HCT116 (cell line): ENCODE data around the gene INPP4A.

Experiments used
- CEBPB ChIP-seq: IDR thresholded peaks from 2 replicates; pipeline ENCODE4 v1.6.1; 2012; ENCODE audit warnings: low read depth
- CTCF ChIP-seq, 3 experiments: fragments of 200-600 bp in 1 of 3; sonication (generic) in 1 of 3; IDR thresholded peaks in 2 of 3; conservative IDR thresholded peaks in 1 of 3; 2 replicates each; pipeline ENCODE4 v1.5.1; 2012 to 2017; ENCODE audit warnings: low read depth in 2 of 3, low read length in 2 of 3, antibody characterized with exemption in 1 of 3, borderline replicate concordance in 1 of 3, control low read depth in 1 of 3, mild to moderate bottlenecking in 1 of 3, mixed read lengths in 1 of 3, mixed run types in 1 of 3, moderate library complexity in 1 of 3; ENCODE audit not compliant: insufficient read depth in 1 of 3
- EZH2 ChIP-seq: fragments of 200-600 bp; sonication (generic); IDR thresholded peaks from 2 replicates; pipeline ENCODE4 v1.6.1; 2017; ENCODE audit warnings: antibody characterized with exemption, mixed run types
- EZH2phosphoT487 ChIP-seq: fragments of 200-600 bp; IDR thresholded peaks from 2 replicates; pipeline ENCODE4 v1.6.1; 2018; ENCODE audit warnings: antibody characterized with exemption, borderline replicate concordance
- FOSL1 ChIP-seq: IDR thresholded peaks from 2 replicates; pipeline ENCODE4 v1.6.1; 2012; ENCODE audit warnings: low read depth
- JUND ChIP-seq: IDR thresholded peaks from 2 replicates; pipeline ENCODE4 v1.6.1; 2012
- MAX ChIP-seq: IDR thresholded peaks from 2 replicates; pipeline ENCODE4 v1.6.1; 2012
- POLR2A ChIP-seq: IDR thresholded peaks from 2 replicates; pipeline ENCODE4 v1.7.0; 2011; ENCODE audit warnings: borderline replicate concordance; ENCODE audit not compliant: insufficient read depth, insufficient read length; ENCODE audit errors: extremely low read depth
- POLR2AphosphoS5 ChIP-seq: IDR thresholded peaks from 2 replicates; pipeline ENCODE4 v1.6.1; 2011; ENCODE audit warnings: mild to moderate bottlenecking, low read depth, low read length, moderate library complexity
- RAD21 ChIP-seq: IDR thresholded peaks from 2 replicates; pipeline ENCODE4 v1.6.1; 2012; ENCODE audit warnings: low read depth, mild to moderate bottlenecking
- SRF ChIP-seq: IDR thresholded peaks from 2 replicates; pipeline ENCODE4 v1.6.1; 2012; ENCODE audit warnings: low read depth
- TCF7L2 ChIP-seq: IDR thresholded peaks from 2 replicates; pipeline ENCODE4 v1.7.0; 2011; ENCODE audit warnings: borderline replicate concordance, inconsistent platforms; ENCODE audit not compliant: insufficient read depth, insufficient read length; ENCODE audit errors: extremely low read depth
- ZBTB33 ChIP-seq: IDR thresholded peaks from 2 replicates; pipeline ENCODE4 v1.6.1; 2011; ENCODE audit warnings: mild to moderate bottlenecking, low read length, moderate library complexity; ENCODE audit not compliant: insufficient replicate concordance; ENCODE audit errors: extremely low read depth
- ZNF274 ChIP-seq: fragments of 200-500 bp; sonication (Bioruptor generic); IDR thresholded peaks from 2 replicates; pipeline ENCODE4 v1.6.1; 2014; ENCODE audit warnings: mild to moderate bottlenecking, low read depth, low read length, inconsistent platforms

GRCh38 chr2:98569197-98569793 is 124.6 kb downstream of the INPP4A start:
- no peak for TF ChIP-seq EZH2
- TF ChIP-seq POLR2A: no peak
- peak; percentile 68 to 99 (median 97) for TF ChIP-seq CTCF (IDR thresholded peaks at IDR 0.05 in 2 of 3, conservative IDR thresholded peaks at IDR 0.05 in 1 of 3; ENCODE audit: borderline replicate concordance in 1 of 3, insufficient read depth in 1 of 3, low read depth in 2 of 3, low read length in 2 of 3)
- TF ChIP-seq JUND: no peak
- TF ChIP-seq ZBTB33: no peak
- no peak for TF ChIP-seq POLR2AphosphoS5
- TF ChIP-seq ZNF274: no peak
- no peak for TF ChIP-seq SRF
- TF ChIP-seq EZH2phosphoT487: no peak
- no peak for TF ChIP-seq CEBPB
- no peak for TF ChIP-seq TCF7L2
- TF ChIP-seq MAX: no peak
- peak; percentile 54 for TF ChIP-seq RAD21
- TF ChIP-seq FOSL1: no peak
